Measurements from ENCODE around the gene CPO. TPM values are rescaled to one million over a fixed set of nuclear protein-coding genes. Genes with fewer than 3 reads are reported as not detected.

CPO gene
- total RNA-seq (2022; extraction: Qiagen RNA extraction): 0.11 to 0.13 TPM in 2 of 5 replicates, not detected in the others

GRCh38 chr2:206939340-206939739 is at the start of gene CPO:
Gene CPO, plus strand, starts transcription at chr2:206939518. Its CDS starts 82 bp downstream, at chr2:206939600.

Other genes starting within 250 kb of the CPO start
- not detected in 5 replicates for gene DYTN, start 221.1 kb upstream of the CPO start, total RNA-seq (2022; extraction: Qiagen RNA extraction)
- gene MDH1B, start 174.2 kb upstream of the CPO start, total RNA-seq (2022; extraction: Qiagen RNA extraction): 1.4 to 2.0 TPM (median 1.7 TPM) in 5 replicates
- gene FASTKD2, start 173.9 kb upstream of the CPO start, total RNA-seq (2022; extraction: Qiagen RNA extraction): 29.1 to 37.1 TPM (median 33.0 TPM) in 5 replicates
- gene KLF7, start 226.4 kb downstream of the CPO start, total RNA-seq (2022; extraction: Qiagen RNA extraction): 19.7 to 32.2 TPM (median 26.1 TPM) in 5 replicates